Esophagus muscularis mucosa (tissue), 4 donors: Measurements from ENCODE around the gene SH3BP4. TPM values are rescaled to one million over a fixed set of nuclear protein-coding genes. Genes with fewer than 3 reads are reported as not detected.

Source experiments
- DNase-seq: peaks from one replicate; pipeline ENCODE4 v3.0.0-alpha.2; 2017; ENCODE audit errors: extremely low spot score
- H3K27ac ChIP-seq, 4 donors: fragments of 200-600 bp; sonication (generic); replicated peaks in 1 of 4; 1 replicate in 3 of 4; 2 replicates in 1 of 4; pipeline ENCODE4 v1.5.1; 2016 to 2019; ENCODE audit warnings: mild to moderate bottlenecking in 1 of 4
- H3K27me3 ChIP-seq, 4 donors: fragments of 200-600 bp; sonication (generic); one replicate each; pipeline versions ENCODE4 v1.5.1 to v1.6.0; 2016 to 2019
- H3K36me3 ChIP-seq, 4 donors: fragments of 200-600 bp; sonication (generic); one replicate each; pipeline ENCODE4 v1.5.1; 2016 to 2019
- H3K4me1 ChIP-seq, 4 donors: fragments of 200-600 bp; sonication (generic); one replicate each; pipeline ENCODE4 v1.5.1; 2016 to 2019
- H3K4me3 ChIP-seq, 4 donors: fragments of 200-600 bp; sonication (generic); 1 replicate in 2 of 4; 2 replicates in 2 of 4; pipeline ENCODE4 v1.5.1; 2016 to 2019; ENCODE audit warnings: mild to moderate bottlenecking in 4 of 4, moderate library complexity in 1 of 4
- H3K9me3 ChIP-seq, 4 donors: fragments of 200-600 bp; sonication (generic); 1 replicate in 3 of 4; 2 replicates in 1 of 4; pipeline ENCODE4 v1.5.1; 2016 to 2019
- CTCF ChIP-seq, 3 experiments: fragments of 200-600 bp in 2 of 3; fragments of 450-650 bp in 1 of 3; sonication (generic) in 2 of 3; IDR thresholded peaks; one replicate each; pipeline ENCODE4 v1.5.1; 2017 to 2019; ENCODE audit warnings: antibody characterized with exemption in 3 of 3, mild to moderate bottlenecking in 2 of 3, moderate library complexity in 1 of 3
- EP300 ChIP-seq: sonication (generic); formaldehyde crosslinking; IDR thresholded peaks from one replicate; pipeline ENCODE4 v1.6.1; 2017; ENCODE audit warnings: antibody characterized with exemption
- POLR2A ChIP-seq: fragments of 450-650 bp; IDR thresholded peaks from one replicate; pipeline ENCODE4 v1.6.1; 2017; ENCODE audit warnings: antibody characterized with exemption, moderate library complexity, mild to moderate bottlenecking, low read depth
- POLR2AphosphoS5 ChIP-seq, 2 donors: sonication (generic); formaldehyde crosslinking; IDR thresholded peaks; one replicate each; pipeline ENCODE4 v1.6.1; 2017; ENCODE audit warnings: antibody characterized with exemption in 2 of 2
- WGBS: methylation state at CpG from one replicate; pipeline ENCODE4 v1.1.5; 2018; 5-methylcytosine and 5-hydroxymethylcytosine counted together
- intact Hi-C: fragments of 100-400 bp; cut with DNase I; formaldehyde crosslinking; loops from one replicate; pipeline ENCODE4 v1.15.1; 2023
- total RNA-seq, 4 donors: library from RNA; depleted of rRNA; stranded (reverse); fragments of >200 nt; gene quantifications; one replicate each; pipeline versions ENCODE4 v1.1.0 to v1.2.1, GENCODE V29; 2016

SH3BP4 gene
- total RNA-seq, 4 donors from 2014 or later = 25.3 to 63.1 (median 48.4) TPM

- WGBS = 89% methylated on average over 5 of the region's 5 CpGs
- H3K9me3 ChIP-seq = no peaks in the 10 kb centered on the region
- no peak overlapping the region for H3K4me3 ChIP-seq
- no peak overlapping the region for H3K27ac ChIP-seq
- no peaks in the 10 kb centered on the region for H3K4me1 ChIP-seq
- no peak for DNase-seq
- TF ChIP-seq POLR2A (no peak), CTCF (IDR thresholded peaks at IDR 0.05) (no peak), POLR2AphosphoS5 (IDR thresholded peaks at IDR 0.05) (no peak), EP300 (no peak)
- H3K27me3 ChIP-seq = no peaks in the 10 kb centered on the region
- intact Hi-C loops = no loop called here
- no peaks in the 10 kb centered on the region for H3K36me3 ChIP-seq
Measured at GRCh38 chr2:235077046-235077445, 125.2 kb downstream of the SH3BP4 start.

GRCh38 chr2:235078182-235078581, 126.4 kb downstream of the SH3BP4 start:
- Histone ChIP-seq H3K36me3 (no peaks in the 10 kb centered on the region), H3K4me1 (no peaks in the 10 kb centered on the region), H3K4me3 (no peak overlapping the region), H3K27me3 (no peaks in the 10 kb centered on the region), H3K27ac (no peak overlapping the region), H3K9me3 (no peaks in the 10 kb centered on the region)
- 89% methylated on average over 4 of the region's 4 CpGs for WGBS
- TF ChIP-seq POLR2A = no peak
- intact Hi-C loops = no loop called here
- DNase-seq = no peak

- no peaks in the 10 kb centered on the region for H3K9me3 ChIP-seq
- no peak for TF ChIP-seq EP300
- no peak for TF ChIP-seq POLR2A
- no peak for TF ChIP-seq POLR2AphosphoS5 (IDR thresholded peaks at IDR 0.05)
- no peak for TF ChIP-seq CTCF (IDR thresholded peaks at IDR 0.05)
- peaks cover 0 to under 1% (median 0%) of the 10 kb centered on the region in 4 donors for H3K4me1 ChIP-seq
- H3K36me3 ChIP-seq = no peaks in the 10 kb centered on the region
- H3K27me3 ChIP-seq = no peaks in the 10 kb centered on the region
- H3K4me3 ChIP-seq = no peak overlapping the region
- no peak for DNase-seq
- intact Hi-C loops = no loop called here
- H3K27ac ChIP-seq = no peak overlapping the region
- 94% methylated on average over 8 of the region's 8 CpGs for WGBS
Measured at GRCh38 chr2:235078914-235079472, 127.2 kb downstream of the SH3BP4 start.

- Histone ChIP-seq H3K36me3 (no peaks in the 10 kb centered on the region), H3K27ac (no peak overlapping the region), H3K9me3 (no peaks in the 10 kb centered on the region), H3K4me1 (peaks cover 0 to 6% (median 0%) of the 10 kb centered on the region in 4 donors), H3K4me3 (no peak overlapping the region), H3K27me3 (no peaks in the 10 kb centered on the region)
- TF ChIP-seq CTCF (IDR thresholded peaks at IDR 0.05) = no peak
- TF ChIP-seq EP300 = no peak
- no peak for TF ChIP-seq POLR2AphosphoS5 (IDR thresholded peaks at IDR 0.05)
- TF ChIP-seq POLR2A = no peak
- intact Hi-C loops = no loop called here
- no peak for DNase-seq
- WGBS = 65% methylated on average over 2 of the region's 2 CpGs
Measured at GRCh38 chr2:235080101-235080500, 128.3 kb downstream of the SH3BP4 start.

GRCh38 chr2:235082578-235083338, 130.9 kb downstream of the SH3BP4 start:
- Histone ChIP-seq H3K9me3 (no peaks in the 10 kb centered on the region), H3K27me3 (no peaks in the 10 kb centered on the region), H3K4me3 (no peak overlapping the region), H3K36me3 (no peaks in the 10 kb centered on the region), H3K27ac (no peak overlapping the region), H3K4me1 (peaks cover 0 to 23% (median 15%) of the 10 kb centered on the region in 4 donors)
- intact Hi-C loops = no loop called here
- DNase-seq = no peak
- WGBS = 90% methylated on average over 5 of the region's 8 CpGs
- TF ChIP-seq POLR2AphosphoS5 (IDR thresholded peaks at IDR 0.05) (no peak), POLR2A (no peak), EP300 (no peak)
